GM12878 (cell line): ENCODE measurements around the gene ELL2. TPM values are rescaled to one million over a fixed set of nuclear protein-coding genes. Genes with fewer than 3 reads are reported as not detected.

ENCODE experiments used
- ATAC-seq: fragments of 200-7000 bp; cut with Tn5 transposase; 3 replicates; pipeline ENCODE4 v1.9.1; 2020; ENCODE audit warnings: mild to moderate bottlenecking, moderate library complexity
- BruUV-seq: library from RNA; stranded (reverse); fragments of 400-500 nt; replicated peaks from 2 replicates; lab custom pipeline; 2021; lab: Mats Ljungman, UMichigan
- CTCF ChIA-PET: fragments of 300-600 bp; sonication (Branson Sonifier 250); formaldehyde crosslinking; extraction: SDS; loops from one replicate; lab custom pipeline; 2021; ENCODE audit warnings: inconsistent platforms; lab: Yijun Ruan, JAX
- POLR2A ChIA-PET: fragments of 350-600 bp; formaldehyde crosslinking; extraction: SDS; loops from one replicate; lab custom pipeline; 2021; ENCODE audit warnings: inconsistent platforms; lab: Charles Lee
- RAD21 ChIA-PET: fragments of 300-600 bp; sonication (Branson Sonifier 250); formaldehyde crosslinking; loops from one replicate; lab custom pipeline; 2023; ENCODE audit warnings: antibody characterized with exemption; ENCODE audit not compliant: unreplicated experiment; lab: Charles Lee
- SMC1A ChIA-PET: fragments of 300-600 bp; sonication (Branson Sonifier 250); formaldehyde crosslinking; loops from one replicate; lab custom pipeline; 2023; ENCODE audit not compliant: unreplicated experiment, uncharacterized antibody; lab: Charles Lee
- DNase-seq: peaks from one replicate; pipeline ENCODE4 v3.0.0-alpha.2; 2011; ENCODE audit warnings: low read depth, low spot score
- FAIRE-seq: peaks from 3 replicates; lab custom pipeline; 2011; peaks lifted over from hg19 to GRCh38; lab: Jason Lieb, UNC
- H2AFZ ChIP-seq: 2 replicates; pipeline ENCODE4 v1.6.0; 2011; ENCODE audit warnings: low read depth, low read length, control low read depth; ENCODE audit not compliant: control insufficient read depth
- H3K27ac ChIP-seq: 2 replicates; pipeline ENCODE4 v1.5.1; 2011; ENCODE audit warnings: control low read depth; ENCODE audit not compliant: control insufficient read depth, insufficient read depth
- H3K27me3 ChIP-seq, 2 experiments: replicated peaks in 1 of 2; 2 replicates each; pipeline versions ENCODE4 v1.6.0 to v1.6.1; 2011; ENCODE audit warnings: low read length in 1 of 2; ENCODE audit not compliant: control insufficient read depth in 2 of 2, insufficient read depth in 2 of 2
- H3K36me3 ChIP-seq, 2 experiments: 2 replicates each; pipeline ENCODE4 v1.5.1; 2011; ENCODE audit warnings: low read length in 1 of 2; ENCODE audit not compliant: control insufficient read depth in 2 of 2, insufficient read depth in 2 of 2
- H3K4me1 ChIP-seq: 2 replicates; pipeline ENCODE4 v1.6.1; 2011; ENCODE audit warnings: mild to moderate bottlenecking, low read length, moderate library complexity, mixed read lengths; ENCODE audit not compliant: control insufficient read depth, insufficient read depth
- H3K4me2 ChIP-seq: 2 replicates; pipeline ENCODE4 v1.6.0; 2011; ENCODE audit warnings: control low read depth; ENCODE audit not compliant: control insufficient read depth, insufficient read depth
- H3K4me3 ChIP-seq: fragments of 200-600 bp; sonication (generic); 2 replicates; pipeline ENCODE4 v1.5.1; 2016
- H3K79me2 ChIP-seq: 2 replicates; pipeline ENCODE4 v1.6.0; 2011; ENCODE audit warnings: low read length; ENCODE audit not compliant: control insufficient read depth, insufficient read depth
- H3K9ac ChIP-seq: 2 replicates; pipeline ENCODE4 v1.8.0; 2011; ENCODE audit warnings: low read length, control low read depth, mixed read lengths; ENCODE audit not compliant: control insufficient read depth, insufficient read depth
- H3K9me3 ChIP-seq: replicated peaks from 3 replicates; pipeline ENCODE4 v1.5.1; 2011; ENCODE audit warnings: mild to moderate bottlenecking, low read length; ENCODE audit not compliant: control insufficient read depth, insufficient read depth
- H4K20me1 ChIP-seq: 2 replicates; pipeline ENCODE4 v1.6.0; 2011; ENCODE audit not compliant: control insufficient read depth, insufficient read depth
- GATAD2B ChIP-seq: fragments of 450-650 bp; conservative IDR thresholded peaks from 2 replicates; pipeline ENCODE4 v1.6.1; 2017; ENCODE audit warnings: low read depth, mild to moderate bottlenecking, moderate library complexity
- JUNB ChIP-seq: IDR thresholded peaks from 2 replicates; pipeline ENCODE4 v1.6.1; 2016; ENCODE audit warnings: antibody characterized with exemption, mild to moderate bottlenecking
- MEF2B ChIP-seq: fragments of 450-650 bp; IDR thresholded peaks from 2 replicates; pipeline ENCODE4 v1.6.1; 2018; ENCODE audit warnings: mild to moderate bottlenecking, moderate library complexity; ENCODE audit not compliant: partially characterized antibody, poor library complexity, severe bottlenecking
- MYB ChIP-seq: fragments of 150-350 bp; IDR thresholded peaks from 2 replicates; pipeline ENCODE4 v1.6.1; 2014; ENCODE audit warnings: mild to moderate bottlenecking, low read depth, low read length, borderline replicate concordance
- PAX8 ChIP-seq: fragments of 450-650 bp; IDR thresholded peaks from 2 replicates; pipeline ENCODE4 v1.6.1; 2017; ENCODE audit warnings: mild to moderate bottlenecking, moderate library complexity
- POLR2AphosphoS5 ChIP-seq: IDR thresholded peaks from 2 replicates; pipeline ENCODE4 v1.6.1; 2011; ENCODE audit warnings: mild to moderate bottlenecking, low read length, inconsistent platforms
- SREBF2 ChIP-seq: IDR thresholded peaks from 2 replicates; pipeline ENCODE4 v1.6.1; 2012; ENCODE audit warnings: mild to moderate bottlenecking, low read length
- TCF3 ChIP-seq: IDR thresholded peaks from 2 replicates; pipeline ENCODE4 v1.6.1; 2012; ENCODE audit warnings: low read depth, mild to moderate bottlenecking, low read length, borderline replicate concordance; ENCODE audit not compliant: insufficient read depth
- TCF7 ChIP-seq: IDR thresholded peaks from 2 replicates; pipeline ENCODE4 v1.6.1; 2014; ENCODE audit warnings: antibody characterized with exemption, borderline replicate concordance
- WRNIP1 ChIP-seq: IDR thresholded peaks from 2 replicates; pipeline ENCODE4 v1.6.1; 2011; ENCODE audit warnings: low read depth, low read length, improper control_type of control experiment, borderline replicate concordance
- ZBTB33 ChIP-seq: fragments of 450-650 bp; IDR thresholded peaks from 2 replicates; pipeline ENCODE4 v1.6.1; 2017; ENCODE audit warnings: mild to moderate bottlenecking
- WGBS: methylation state at CpG from one replicate; pipeline ENCODE4 v1.1.6; 2016; ENCODE audit warnings: low lambda C conversion rate; ENCODE audit not compliant: insufficient replicate concordance, insufficient coverage; ENCODE audit errors: missing lambda C conversion rate; 5-methylcytosine and 5-hydroxymethylcytosine counted together
- in situ Hi-C: fragments of 300-500 bp; cut with MboI; formaldehyde crosslinking; loops from 9 replicates; pipeline ENCODE4 v1.14.3; 2018; ENCODE audit warnings: mixed read lengths
- intact Hi-C: fragments of 100-400 bp; cut with micrococcal nuclease; formaldehyde crosslinking; loops from one replicate; pipeline ENCODE4 v1.14.2; 2022; ENCODE audit not compliant: unreplicated experiment
- polyA plus RNA-seq, 11 experiments: library from polyadenylated mRNA; depleted of rRNA in 4 of 11; unstranded in 6 of 11; stranded (reverse) in 5 of 11; fragments of >200 nt; fragmentation: Nextera tagmentation in 4 of 11; fragmentation: Illumina TruSeq in 1 of 11; extraction: Ambion mirVana in 4 of 11; extraction: Trizol in 1 of 11; gene quantifications; 1 replicate in 1 of 11; 2 replicates in 10 of 11; pipeline versions ENCODE4 v1.2.1 to v1.2.3, GENCODE V29; 2011 to 2016; ENCODE audit warnings: inconsistent platforms in 2 of 11, missing spikeins in 2 of 11, low read depth in 1 of 11
- total RNA-seq, 4 experiments: library from RNA; depleted of rRNA in 3 of 4; stranded (reverse); fragments of >200 nt in 3 of 4; fragmentation: Illumina TruSeq in 1 of 4; extraction: Trizol in 1 of 4; gene quantifications; 2 replicates each; pipeline versions ENCODE4 v1.2.1 to v1.2.3, GENCODE V29; 2013 to 2021
- TF ChIP-seq, protein P1 (sequence below): IDR thresholded peaks from 2 replicates; pipeline ENCODE4 v1.6.1; 2012; ENCODE audit warnings: mild to moderate bottlenecking, low read depth, low read length

The ELL2 gene
- total and polyA plus RNA-seq, 10 of the 15 experiments (the other 5 are each of a cell fraction or from before 2014, with no cell fraction given) = 24.2 to 91.4 (median 57.4) TPM

GRCh38 chr5:95868136-95868535, 93.5 kb downstream of the ELL2 start:
- H3K27me3 ChIP-seq = no peaks in the 10 kb centered on the region
- no peak overlapping the region for H3K9ac ChIP-seq
- ChIA-PET SMC1A (interaction anchor here (0.7 to 8.1 kb wide), 18 partner anchors 7 to 469 kb away, joined by 3 to 62 read pairs (median 10); no protein-coding TSS in a partner anchor), CTCF (interaction anchor here (0.6 to 3.4 kb wide), 6 partner anchors 8 to 468 kb away, joined by 3 to 19 read pairs (median 4); no protein-coding TSS in a partner anchor), POLR2A (interaction anchor here (1.2 to 3.6 kb wide), 6 partner anchors 40 to 103 kb away, joined by 3 to 20 read pairs (median 10); no protein-coding TSS in a partner anchor), RAD21 (interaction anchor here (2.4 to 5.1 kb wide), 7 partner anchors 16 to 468 kb away, joined by 7 to 42 read pairs (median 27); no protein-coding TSS in a partner anchor)
- H3K9me3 ChIP-seq = no peaks in the 10 kb centered on the region; the same call in 2 of the 3 replicates
- intact Hi-C loops (no loop called here), in situ Hi-C loops (no loop called here)
- peaks cover 24% of the 10 kb centered on the region for H3K4me1 ChIP-seq
- H3K27ac ChIP-seq = no peak overlapping the region
- ATAC-seq = no peak
- H3K36me3 ChIP-seq = no peaks in the 10 kb centered on the region
- H3K4me2 ChIP-seq = no peak overlapping the region
- TF ChIP-seq MEF2B (no peak), POLR2AphosphoS5 (no peak), TCF7 (no peak), MYB (no peak), GATAD2B (no peak), JUNB (no peak), SREBF2 (no peak), TCF3 (no peak), ZBTB33 (no peak), PAX8 (no peak), WRNIP1 (no peak)
- TF ChIP-seq, protein P1, sequence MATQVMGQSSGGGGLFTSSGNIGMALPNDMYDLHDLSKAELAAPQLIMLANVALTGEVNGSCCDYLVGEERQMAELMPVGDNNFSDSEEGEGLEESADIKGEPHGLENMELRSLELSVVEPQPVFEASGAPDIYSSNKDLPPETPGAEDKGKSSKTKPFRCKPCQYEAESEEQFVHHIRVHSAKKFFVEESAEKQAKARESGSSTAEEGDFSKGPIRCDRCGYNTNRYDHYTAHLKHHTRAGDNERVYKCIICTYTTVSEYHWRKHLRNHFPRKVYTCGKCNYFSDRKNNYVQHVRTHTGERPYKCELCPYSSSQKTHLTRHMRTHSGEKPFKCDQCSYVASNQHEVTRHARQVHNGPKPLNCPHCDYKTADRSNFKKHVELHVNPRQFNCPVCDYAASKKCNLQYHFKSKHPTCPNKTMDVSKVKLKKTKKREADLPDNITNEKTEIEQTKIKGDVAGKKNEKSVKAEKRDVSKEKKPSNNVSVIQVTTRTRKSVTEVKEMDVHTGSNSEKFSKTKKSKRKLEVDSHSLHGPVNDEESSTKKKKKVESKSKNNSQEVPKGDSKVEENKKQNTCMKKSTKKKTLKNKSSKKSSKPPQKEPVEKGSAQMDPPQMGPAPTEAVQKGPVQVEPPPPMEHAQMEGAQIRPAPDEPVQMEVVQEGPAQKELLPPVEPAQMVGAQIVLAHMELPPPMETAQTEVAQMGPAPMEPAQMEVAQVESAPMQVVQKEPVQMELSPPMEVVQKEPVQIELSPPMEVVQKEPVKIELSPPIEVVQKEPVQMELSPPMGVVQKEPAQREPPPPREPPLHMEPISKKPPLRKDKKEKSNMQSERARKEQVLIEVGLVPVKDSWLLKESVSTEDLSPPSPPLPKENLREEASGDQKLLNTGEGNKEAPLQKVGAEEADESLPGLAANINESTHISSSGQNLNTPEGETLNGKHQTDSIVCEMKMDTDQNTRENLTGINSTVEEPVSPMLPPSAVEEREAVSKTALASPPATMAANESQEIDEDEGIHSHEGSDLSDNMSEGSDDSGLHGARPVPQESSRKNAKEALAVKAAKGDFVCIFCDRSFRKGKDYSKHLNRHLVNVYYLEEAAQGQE = no peak
- H4K20me1 ChIP-seq = no peaks in the 10 kb centered on the region
- FAIRE-seq = no peak
- WGBS = 96% methylated on average over 4 of the region's 4 CpGs
- H3K79me2 ChIP-seq = no peaks in the 10 kb centered on the region
- no peak overlapping the region for H3K4me3 ChIP-seq
- no TSS peak for BruUV-seq
- H2AFZ ChIP-seq = no peak overlapping the region
- DNase-seq = no peak
